Stimulated activated CD8-positive, alpha-beta memory T cell treated with anti-CD3 and anti-CD28 coated beads, Interleukin-15, amount 100 ng/mL, for 1 hour (primary cell): ENCODE measurements around the gene ERH.

ENCODE experiments used
- DNase-seq: peaks from one replicate; pipeline ENCODE4 v3.0.0-alpha.2; 2020; ENCODE audit warnings: low read depth

Gene ERH

GRCh38 chr14:69355607-69356281 is 42.4 kb downstream of the ERH start:
- DNase-seq = no peak

DNA sequence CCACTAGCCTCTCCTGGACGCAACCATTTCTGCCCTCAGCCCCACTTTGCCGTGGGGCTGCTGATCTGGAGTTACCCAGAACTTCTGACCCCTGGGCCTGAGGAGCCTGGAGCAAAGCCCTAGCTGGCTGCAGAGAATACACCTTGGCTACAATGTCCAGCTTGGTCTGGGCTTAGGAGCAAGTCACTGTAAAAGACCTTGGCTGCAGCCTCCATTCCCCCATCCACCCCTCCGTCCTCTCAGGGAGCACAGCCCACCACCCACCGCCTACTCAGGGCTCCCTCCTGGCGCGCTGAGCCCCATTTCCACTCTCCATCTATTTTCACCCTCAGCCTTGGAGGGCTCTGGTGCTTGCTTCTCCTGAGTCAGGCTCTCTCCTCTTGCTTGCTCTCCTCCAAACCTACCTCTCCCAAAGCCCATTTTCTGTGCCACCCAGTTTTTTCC is 42.9 kb downstream of the ERH start:
- DNase-seq = no peak

DNA sequence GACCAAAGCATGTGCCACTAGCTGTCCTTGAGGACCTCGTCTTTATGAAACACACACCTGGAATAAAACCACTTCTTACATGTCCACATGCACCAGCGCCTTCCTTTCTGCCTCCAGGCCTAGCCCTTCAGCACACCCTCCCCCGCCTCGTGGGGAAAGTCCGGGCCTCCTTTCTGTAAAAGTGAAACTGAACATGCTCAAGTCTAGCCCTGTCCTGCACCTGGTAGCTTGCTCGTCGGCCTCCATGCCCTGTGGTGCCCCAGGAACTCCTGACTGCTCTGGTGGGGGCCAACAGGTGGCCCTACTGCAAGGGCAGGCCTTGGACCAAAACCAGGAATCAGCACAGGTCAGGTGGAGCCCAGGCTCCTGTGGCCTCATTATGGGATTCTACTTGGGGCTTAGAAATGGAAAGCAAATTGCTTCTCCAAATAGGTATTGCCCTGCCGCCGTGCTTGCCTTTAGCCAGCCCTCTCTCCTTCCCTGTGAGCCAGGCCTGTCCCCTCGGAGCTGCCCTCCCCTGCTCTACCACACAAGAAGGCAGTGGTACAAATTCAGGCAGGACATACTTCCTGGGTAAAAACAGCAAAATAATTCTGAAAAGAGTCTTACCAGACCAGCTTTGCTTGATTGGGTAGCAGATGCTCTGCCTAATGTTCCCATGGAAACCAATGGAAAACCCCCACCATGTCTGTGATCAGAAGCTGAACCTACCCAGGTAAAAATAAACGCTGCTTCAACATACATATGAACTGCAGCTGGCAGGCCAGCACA is 43.5 kb downstream of the ERH start:
- no peak for DNase-seq

- DNase-seq = no peak
Measured at GRCh38 chr14:69353168-69353567, 44.9 kb downstream of the ERH start.

DNA sequence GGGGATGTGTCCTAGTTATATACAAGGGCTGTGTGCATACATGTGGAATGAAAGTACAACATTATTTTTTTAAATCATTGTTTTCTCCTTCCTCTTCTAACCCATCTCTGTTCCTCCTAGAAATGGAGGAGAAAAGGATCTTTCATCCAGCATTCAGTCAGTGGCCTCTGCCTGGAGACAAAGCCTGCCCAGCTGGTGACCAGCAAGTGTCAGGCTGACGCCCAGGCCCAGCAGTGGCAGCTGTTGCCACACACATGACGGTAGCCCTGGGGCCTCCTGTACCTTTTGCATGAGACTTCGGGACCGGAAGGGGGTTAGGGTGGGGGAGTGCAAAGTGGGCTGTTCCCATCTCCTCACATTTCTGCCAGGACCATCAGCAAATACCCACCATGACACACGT is 46.2 kb downstream of the ERH start:
- no peak for DNase-seq

GRCh38 chr14:69351385-69351784 is 46.7 kb downstream of the ERH start:
- no peak for DNase-seq

DNA sequence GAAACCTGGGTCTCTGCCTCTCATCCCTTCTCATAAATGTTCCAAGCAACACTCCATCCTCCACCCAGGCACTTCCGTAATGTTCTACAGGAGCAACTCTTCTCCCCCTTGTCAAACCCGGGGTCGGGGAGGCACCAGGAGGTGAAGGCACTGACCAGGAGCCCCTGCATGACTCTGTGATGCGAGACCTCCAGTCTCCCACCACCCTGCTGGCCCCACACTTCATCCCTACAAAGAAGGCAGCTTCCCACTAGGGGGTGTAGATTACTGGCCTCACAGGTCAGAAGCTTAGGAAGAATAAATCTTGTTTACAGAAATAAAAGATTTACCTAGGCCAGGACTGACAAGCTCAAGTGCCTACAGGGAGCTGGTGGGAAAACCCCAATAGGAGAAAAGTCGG is 47.2 kb downstream of the ERH start:
- DNase-seq = no peak

DNA sequence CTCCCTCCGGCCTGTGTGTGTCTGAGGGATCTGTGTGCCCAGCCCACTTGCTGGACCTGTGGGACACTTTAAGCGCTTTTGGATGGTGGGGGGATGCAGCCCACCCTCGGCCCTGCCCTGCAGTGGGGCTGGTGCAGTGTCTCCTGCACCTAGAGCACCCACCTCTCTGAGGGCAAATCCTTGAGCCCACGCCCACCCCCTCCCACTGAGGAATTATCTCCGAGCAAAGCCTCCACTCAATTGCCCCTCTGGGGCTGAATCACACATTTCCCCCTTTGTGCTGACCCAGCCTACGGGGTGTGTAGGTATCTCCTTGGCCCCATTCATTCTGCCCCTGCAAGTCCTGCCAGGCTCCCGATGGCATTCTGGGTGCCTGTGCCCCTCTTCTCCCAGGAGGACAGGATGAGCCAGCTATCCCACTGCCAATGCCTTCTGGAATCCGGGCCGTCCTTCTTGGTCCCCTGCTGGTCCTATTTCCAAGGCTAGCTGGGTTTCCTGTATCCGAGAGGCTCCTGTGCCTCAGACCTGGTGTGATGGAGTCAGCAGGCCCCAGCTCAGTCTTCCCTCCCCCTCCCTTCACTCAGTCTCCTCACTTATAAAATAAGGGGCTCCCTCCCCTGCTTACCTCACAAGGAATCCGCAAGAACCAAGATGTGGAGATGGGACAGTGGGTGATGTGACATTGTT is 48.9 kb downstream of the ERH start:
- DNase-seq = no peak

DNA sequence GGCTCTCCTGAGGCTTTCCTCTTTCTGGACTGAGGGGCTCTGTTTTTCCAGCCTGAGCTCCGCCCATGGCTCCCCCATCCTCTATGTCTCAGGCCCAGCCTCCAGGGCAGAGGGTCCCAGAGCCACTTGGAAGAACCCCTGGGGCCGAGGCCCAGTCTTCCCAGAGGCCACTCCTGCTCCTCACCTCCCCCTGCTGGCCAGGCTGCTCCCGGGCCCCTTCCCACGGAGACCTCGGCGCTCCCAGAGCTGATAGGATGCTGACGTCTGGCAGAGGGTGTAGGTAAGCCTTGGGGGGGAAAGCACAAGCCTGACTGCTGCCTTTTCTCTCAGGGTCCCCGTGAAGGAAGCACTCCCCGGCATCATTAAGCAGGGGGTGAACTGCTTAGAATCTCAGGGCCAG is 51.4 kb downstream of the ERH start:
- DNase-seq = no peak

DNA sequence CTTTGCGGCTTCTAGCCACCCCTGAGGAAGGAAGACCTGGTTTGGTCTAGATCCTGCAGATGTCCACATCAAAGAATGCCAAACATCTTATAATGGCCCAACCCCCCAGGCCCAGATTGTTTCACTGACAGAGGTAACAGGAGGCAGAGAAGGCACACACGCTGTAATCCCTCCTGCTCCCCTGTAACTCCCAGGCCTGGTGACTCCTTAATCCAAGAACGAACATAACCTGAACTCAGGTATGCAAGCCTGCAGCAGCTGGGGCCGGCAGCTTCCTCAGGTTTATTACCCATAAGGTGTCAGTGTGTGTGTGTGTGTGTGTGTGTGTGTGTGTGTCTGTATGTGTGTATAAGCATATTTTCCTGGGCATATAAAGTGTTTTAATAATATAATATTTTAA is 52.7 kb downstream of the ERH start:
- DNase-seq = no peak

- no peak for DNase-seq
Measured at GRCh38 chr14:69344171-69344570, 53.9 kb downstream of the ERH start.

- DNase-seq = no peak
Measured at GRCh38 chr14:69342928-69343525, 55.1 kb downstream of the ERH start.

DNA sequence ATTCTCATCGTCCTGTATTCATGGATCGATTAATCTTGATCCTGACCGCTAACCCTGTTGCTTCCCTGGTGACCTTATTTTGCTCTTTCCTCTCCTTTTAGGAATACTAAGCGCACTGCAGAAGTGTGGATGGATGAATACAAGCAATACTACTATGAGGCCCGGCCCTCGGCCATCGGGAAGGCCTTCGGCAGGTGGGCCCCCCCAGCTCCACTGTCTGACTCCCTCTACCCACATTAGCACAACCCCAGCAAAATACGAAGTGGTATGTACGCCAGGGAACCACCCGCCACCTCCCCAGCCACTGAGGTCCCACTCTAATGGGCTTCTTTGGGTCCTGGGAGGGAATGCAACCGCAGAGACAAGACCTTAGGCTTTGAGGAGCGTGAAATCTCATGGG is 58.7 kb downstream of the ERH start:
- no peak for DNase-seq

- no peak for DNase-seq
Measured at GRCh38 chr14:69337984-69338383, 60.1 kb downstream of the ERH start.

DNA sequence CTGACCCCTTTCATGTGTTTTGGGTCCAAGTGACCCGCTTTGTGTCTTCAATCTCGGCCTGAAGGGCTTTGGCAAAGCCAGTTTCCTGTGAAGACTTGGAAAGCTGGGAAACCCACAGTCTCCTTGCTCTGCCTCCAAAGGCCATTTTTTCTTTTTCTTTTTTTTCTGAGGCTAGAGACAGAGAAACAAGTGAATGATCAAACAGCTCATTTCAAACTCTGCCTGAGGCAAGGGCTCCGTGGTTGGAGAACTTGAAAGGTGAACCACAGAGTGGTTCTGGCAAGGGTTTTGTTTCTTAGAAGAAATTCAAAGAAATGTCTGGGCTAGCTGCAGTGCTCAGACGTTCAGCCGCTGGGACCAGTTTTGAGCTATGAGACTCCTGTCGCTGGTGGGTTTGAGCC is 62.7 kb downstream of the ERH start:
- DNase-seq = no peak

GRCh38 chr14:69334576-69334975 is 63.5 kb downstream of the ERH start:
- no peak for DNase-seq

GRCh38 chr14:69333791-69334337 is 64.2 kb downstream of the ERH start:
- no peak for DNase-seq

GRCh38 chr14:69332782-69333395 is 65.2 kb downstream of the ERH start:
- no peak for DNase-seq

- DNase-seq = no peak
Measured at GRCh38 chr14:69331206-69331605, 66.9 kb downstream of the ERH start.
